Gastrocnemius medialis (tissue), 4 donors: Measurements from ENCODE around the gene MCMBP. TPM values are rescaled to one million over a fixed set of nuclear protein-coding genes. Genes with fewer than 3 reads are reported as not detected.
A peak's percentile ranks its signal among the peaks of the same experiment; 100 is the strongest.
"Not testable (repeated sequence)": the region's sequence is repeated elsewhere in the genome, so short reads cannot be mapped to it uniquely, and the experiment has no call there.

Experiments used
- ATAC-seq, 2 donors: fragments of 150-250 bp; one replicate each; pipeline ENCODE4 v1.9.1; 2016
- DNase-seq, 2 donors: peaks; one replicate each; pipeline ENCODE4 v3.0.0-alpha.2; 2019
- H3K27ac ChIP-seq, 4 donors: fragments of 200-600 bp; sonication (generic); 1 replicate in 1 of 4; 2 replicates in 3 of 4; pipeline ENCODE4 v1.5.1; 2016 to 2018; ENCODE audit warnings: mild to moderate bottlenecking in 2 of 4, moderate library complexity in 1 of 4
- H3K27me3 ChIP-seq, 3 donors: fragments of 200-600 bp; sonication (generic) in 2 of 3; 1 replicate in 1 of 3; 2 replicates in 2 of 3; pipeline versions ENCODE4 v1.5.1 to v1.6.0; 2016 to 2019; ENCODE audit warnings: mild to moderate bottlenecking in 1 of 3, moderate library complexity in 1 of 3
- H3K36me3 ChIP-seq, 2 donors: fragments of 200-600 bp; sonication (generic) in 1 of 2; one replicate each; pipeline ENCODE4 v1.5.1; 2017 to 2018
- H3K4me1 ChIP-seq, 2 donors: fragments of 200-600 bp; sonication (generic) in 1 of 2; one replicate each; pipeline ENCODE4 v1.5.1; 2016 to 2017; ENCODE audit warnings: mild to moderate bottlenecking in 2 of 2
- H3K4me3 ChIP-seq, 4 donors: fragments of 200-600 bp; sonication (generic) in 3 of 4; 1 replicate in 1 of 4; 2 replicates in 3 of 4; pipeline ENCODE4 v1.5.1; 2016 to 2019; ENCODE audit warnings: mild to moderate bottlenecking in 2 of 4
- H3K9me3 ChIP-seq, 3 donors: fragments of 200-600 bp; sonication (generic) in 2 of 3; 1 replicate in 1 of 3; 2 replicates in 2 of 3; pipeline ENCODE4 v1.5.1; 2016 to 2019
- CTCF ChIP-seq, 5 experiments: fragments of 450-650 bp in 3 of 5; fragments of 200-600 bp in 2 of 5; sonication (generic) in 2 of 5; IDR thresholded peaks in 4 of 5; conservative IDR thresholded peaks in 1 of 5; 1 replicate in 4 of 5; 2 replicates in 1 of 5; pipeline ENCODE4 v1.5.1; 2016 to 2019; ENCODE audit warnings: antibody characterized with exemption in 5 of 5, mild to moderate bottlenecking in 3 of 5, moderate library complexity in 3 of 5
- POLR2A ChIP-seq, 2 donors: fragments of 450-650 bp; IDR thresholded peaks; one replicate each; pipeline ENCODE4 v1.6.1; 2017; ENCODE audit warnings: antibody characterized with exemption in 2 of 2, mild to moderate bottlenecking in 2 of 2, moderate library complexity in 2 of 2
- in situ Hi-C, 4 donors: fragments of 200-750 bp; cut with MboI; loops; one replicate each; pipeline versions ENCODE4 v1.15.0 to v1.8.0; 2017; ENCODE audit warnings: low sequenced_read_pairs in 4 of 4
- intact Hi-C: fragments of 100-400 bp; cut with DNase I; formaldehyde crosslinking; loops from one replicate; pipeline ENCODE4 v1.15.1; 2023; ENCODE audit warnings: low total_unique reads
- total RNA-seq, 4 donors: library from RNA; depleted of rRNA; stranded (reverse); fragments of >200 nt; gene quantifications; one replicate each; pipeline versions ENCODE4 v1.1.0 to v1.2.3, GENCODE V29; 2016

MCMBP gene
- total RNA-seq, 4 donors from 2014 or later, result 28.1 to 43.6 (median 33.2) TPM

DNA sequence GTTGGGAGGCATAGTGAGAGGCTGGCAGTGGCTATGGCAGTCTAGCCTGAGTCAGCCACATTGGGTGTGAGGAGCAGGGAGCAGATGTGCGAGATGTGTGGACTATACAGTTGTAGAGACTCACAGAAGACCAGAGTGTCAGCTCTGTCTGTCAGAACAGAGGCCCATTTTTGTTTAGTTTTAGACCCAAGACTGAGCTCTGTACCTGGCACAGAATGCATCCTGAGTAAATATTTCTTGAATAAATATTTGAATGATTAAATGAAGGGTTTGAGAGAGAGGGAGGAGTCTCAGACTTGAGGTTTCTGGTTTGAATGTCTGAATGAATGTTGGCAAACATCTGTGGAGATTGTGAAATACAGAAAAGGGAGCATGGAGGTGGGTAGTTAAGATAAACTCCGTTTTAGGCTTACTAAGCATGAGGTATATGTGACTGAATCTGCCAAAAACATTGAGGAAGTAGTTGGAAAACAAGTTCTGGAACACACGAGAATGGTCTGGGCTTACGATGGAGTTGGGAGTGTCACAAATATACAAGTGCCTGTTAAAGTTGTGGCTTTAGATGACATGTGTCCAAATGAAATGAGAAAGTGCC is 23.5 kb upstream of the MCMBP start:
- no peak for ATAC-seq
- H3K4me3 ChIP-seq, result no peak overlapping the region
- TF ChIP-seq POLR2A (IDR thresholded peaks at IDR 0.05), result no peak
- TF ChIP-seq CTCF (IDR thresholded peaks at IDR 0.05 in 4 of 5, conservative IDR thresholded peaks at IDR 0.05 in 1 of 5), result no peak
- intact Hi-C loops (no loop called here), in situ Hi-C loops (no loop called here)
- no peaks in the 10 kb centered on the region for H3K27me3 ChIP-seq
- peak overlapping the region in 1 of 4 donors; percentile 25 for H3K27ac ChIP-seq
- peaks cover 33 to 34% of the 10 kb centered on the region in 2 donors for H3K4me1 ChIP-seq
- no peak for DNase-seq
- peaks cover 0 to 15% of the 10 kb centered on the region in 2 donors for H3K36me3 ChIP-seq
- H3K9me3 ChIP-seq, result no peaks in the 10 kb centered on the region

DNA sequence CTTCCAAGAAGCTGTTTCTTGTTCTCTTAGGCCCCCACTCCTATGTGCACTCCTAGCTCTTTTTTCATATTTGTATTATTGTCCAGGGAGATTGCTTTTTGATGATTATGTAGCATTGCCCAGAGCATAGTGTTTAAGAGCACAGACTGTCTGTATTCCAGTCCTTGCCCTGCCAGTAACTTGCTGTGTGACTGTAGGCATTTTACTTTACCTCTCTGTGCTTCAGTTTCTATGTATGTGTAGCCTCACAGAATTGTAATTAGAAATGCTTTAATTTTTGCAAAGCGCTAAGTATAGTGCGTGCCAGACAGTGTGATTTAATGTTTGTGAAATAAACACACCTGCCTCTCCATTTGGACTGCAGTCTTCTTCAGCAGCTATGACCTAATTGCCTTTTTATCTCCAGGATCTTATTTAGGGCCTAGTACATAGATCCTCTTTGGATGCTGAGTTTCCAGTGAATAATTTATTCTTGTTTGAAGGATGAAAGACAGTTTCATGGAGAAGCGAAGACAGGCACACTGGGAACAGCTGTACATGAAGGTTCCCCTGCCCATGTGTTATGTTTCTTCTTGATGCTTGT is 21.3 kb upstream of the MCMBP start:
- ATAC-seq (no peak), DNase-seq (no peak)
- H3K9me3 ChIP-seq, result no peaks in the 10 kb centered on the region
- peak overlapping the region in 1 of 4 donors; percentile 95 for H3K27ac ChIP-seq
- intact Hi-C loops, result no loop called here
- H3K27me3 ChIP-seq, result no peaks in the 10 kb centered on the region
- in situ Hi-C loops, result no loop called here
- peaks cover 33 to 34% of the 10 kb centered on the region in 2 donors for H3K4me1 ChIP-seq
- H3K4me3 ChIP-seq, result peak overlapping the region; percentile 85 to 100 (median 98)
- H3K36me3 ChIP-seq, result peaks cover 0 to 4% of the 10 kb centered on the region in 2 donors
- TF ChIP-seq POLR2A (IDR thresholded peaks at IDR 0.05), result no peak
- TF ChIP-seq CTCF (IDR thresholded peaks at IDR 0.05 in 4 of 5, conservative IDR thresholded peaks at IDR 0.05 in 1 of 5), result no peak

DNA sequence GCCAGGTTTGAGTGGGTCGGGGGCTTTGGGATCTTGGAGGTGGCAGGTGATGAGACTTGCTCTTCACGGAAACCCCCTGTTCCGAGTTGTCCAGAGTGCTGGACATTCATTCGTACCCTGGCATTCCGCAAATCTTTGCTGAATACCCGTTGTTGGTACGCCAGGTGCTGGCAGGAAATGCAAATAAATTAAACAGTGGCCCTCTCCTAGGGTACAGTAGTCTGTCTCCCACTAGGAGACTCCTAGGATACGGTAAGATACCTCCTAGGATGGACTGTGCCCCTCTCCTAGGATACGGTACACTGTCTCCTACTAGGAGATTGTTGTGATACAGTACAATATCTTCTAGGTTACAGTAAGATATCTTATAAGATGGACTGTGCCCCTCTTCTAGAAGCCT is 20.4 kb upstream of the MCMBP start:
- H3K27me3 ChIP-seq, result no peaks in the 10 kb centered on the region
- H3K36me3 ChIP-seq, result no peaks in the 10 kb centered on the region
- no peak for DNase-seq
- H3K27ac ChIP-seq, result peak overlapping the region; percentile 88 to 97 (median 94)
- peak overlapping the region; percentile 85 to 100 (median 98) for H3K4me3 ChIP-seq
- intact Hi-C loops, result no loop called here
- TF ChIP-seq CTCF (IDR thresholded peaks at IDR 0.05 in 4 of 5, conservative IDR thresholded peaks at IDR 0.05 in 1 of 5) (no peak), POLR2A (IDR thresholded peaks at IDR 0.05) (no peak)
- H3K4me1 ChIP-seq, result peaks cover 33 to 34% of the 10 kb centered on the region in 2 donors
- in situ Hi-C loops, result no loop called here
- no peaks in the 10 kb centered on the region for H3K9me3 ChIP-seq
- no peak for ATAC-seq

GRCh38 chr10:119892188-119893065 is 19.8 kb upstream of the MCMBP start, which contains the start of gene SEC23IP:
Gene SEC23IP (plus strand): TSS chr10:119892730. CDS start chr10:119892783, 53 bp downstream.
- intact Hi-C loops (loop anchor here (1.0 kb wide), 3 partner anchors 20 to 295 kb away; partner anchors contain the start of gene MCMBP), in situ Hi-C loops (no loop called here)
- Histone ChIP-seq H3K4me3 (peak within 1 kb of the TSS; percentile 85 to 100 (median 98)), H3K4me1 (peaks cover 33 to 34% of the 10 kb centered on the region in 2 donors), H3K27ac (peak within 1 kb of the TSS; percentile 88 to 97 (median 94)), H3K27me3 (no peaks in the 10 kb centered on the region), H3K36me3 (no peaks in the 10 kb centered on the region), H3K9me3 (no peaks in the 10 kb centered on the region)
- ATAC-seq, result peak; percentile 100
- peak; percentile 94 to 96 for DNase-seq
- peak in 2 of 5 experiments; percentile 8 to 18 for TF ChIP-seq CTCF (IDR thresholded peaks at IDR 0.05 in 4 of 5, conservative IDR thresholded peaks at IDR 0.05 in 1 of 5)
- peak; percentile 75 to 90 for TF ChIP-seq POLR2A (IDR thresholded peaks at IDR 0.05)

DNA sequence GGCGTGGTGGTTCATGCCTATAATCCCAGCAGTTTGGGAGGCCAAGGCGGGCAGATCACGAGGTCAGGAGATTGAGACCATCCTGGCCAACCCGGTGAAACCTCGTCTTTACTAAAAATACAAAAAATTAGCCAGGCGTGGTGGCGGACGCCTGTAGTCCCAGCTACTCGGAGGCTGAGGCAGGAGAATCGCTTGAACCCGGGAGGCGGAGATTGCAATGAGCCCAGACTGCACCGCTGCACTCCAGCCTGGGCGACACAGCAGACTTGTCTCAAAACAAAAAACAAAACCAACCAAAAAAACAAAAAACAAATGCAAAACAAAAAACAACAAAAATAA is 19.2 kb upstream of the MCMBP start:
- intact Hi-C loops, result loop anchor here (1.0 kb wide), 3 partner anchors 20 to 295 kb away; partner anchors contain the start of gene MCMBP
- ATAC-seq, in situ Hi-C loops, DNase-seq, H3K27me3 ChIP-seq, H3K9me3 ChIP-seq, H3K36me3 ChIP-seq: not testable (repeated sequence)
- peak overlapping the region; percentile 85 to 100 (median 98) for H3K4me3 ChIP-seq
- peak overlapping the region; percentile 88 to 97 (median 94) for H3K27ac ChIP-seq
- peaks cover 29 to 30% of the 10 kb centered on the region in 2 donors for H3K4me1 ChIP-seq

- intact Hi-C loops, H3K9me3 ChIP-seq, DNase-seq, H3K27me3 ChIP-seq, H3K27ac ChIP-seq, H3K4me3 ChIP-seq, ATAC-seq, in situ Hi-C loops, H3K36me3 ChIP-seq: not testable (repeated sequence)
- peaks cover 21 to 23% of the 10 kb centered on the region in 2 donors for H3K4me1 ChIP-seq
Observed at GRCh38 chr10:119890307-119890706, 17.7 kb upstream of the MCMBP start.

- ATAC-seq, DNase-seq, intact Hi-C loops, H3K27ac ChIP-seq, in situ Hi-C loops, H3K36me3 ChIP-seq, H3K4me3 ChIP-seq, H3K9me3 ChIP-seq, H3K27me3 ChIP-seq: not testable (repeated sequence)
- peaks cover 17 to 19% of the 10 kb centered on the region in 2 donors for H3K4me1 ChIP-seq
Observed at GRCh38 chr10:119889201-119889600, 16.6 kb upstream of the MCMBP start.
